ENCODE results near the gene VSIR. TPM values are rescaled to one million over a fixed set of nuclear protein-coding genes. Genes with fewer than 3 reads are reported as not detected.
A peak's percentile ranks its signal among the peaks of the same experiment; 100 is the strongest.

VSIR gene
- total RNA-seq, 2 donors from 2014 or later: 14.8 to 17.1 TPM

GRCh38 chr10:71816421-71816851 lies 43.1 kb upstream of the VSIR start:
- no peak for ATAC-seq
- TF ChIP-seq CTCF (IDR thresholded peaks at IDR 0.05): no peak
- no peak for TF ChIP-seq POLR2A (IDR thresholded peaks at IDR 0.05)
- H3K9me3 ChIP-seq: no peaks in the 10 kb centered on the region
- no peak for DNase-seq
- no peak overlapping the region for H3K4me3 ChIP-seq
- intact Hi-C loops (cut with DNase I): loop anchor here (10.0 kb wide), 1 partner anchor 432 kb away; no protein-coding TSS in a partner anchor
- no peaks in the 10 kb centered on the region for H3K27me3 ChIP-seq
- peaks cover 15% of the 10 kb centered on the region for H3K4me1 ChIP-seq
- H3K27ac ChIP-seq: no peak overlapping the region
- 82 to 91% methylated on average over 4 to 12 of the region's 12 CpGs for WGBS, 2 donors
- H3K36me3 ChIP-seq (replicated peaks in 1 of 2; ENCODE audit: insufficient read depth in 1 of 2, low read depth in 2 of 2): peaks cover 21 to 30% of the 10 kb centered on the region in 2 donors

- intact Hi-C loops (cut with DNase I): loop anchor here (10.0 kb wide), 1 partner anchor 431 kb away; no protein-coding TSS in a partner anchor
- Histone ChIP-seq H3K36me3 (replicated peaks in 1 of 2; ENCODE audit: insufficient read depth in 1 of 2, low read depth in 2 of 2) (peaks cover 21 to 23% of the 10 kb centered on the region in 2 donors), H3K4me1 (peaks cover 15% of the 10 kb centered on the region), H3K27ac (no peak overlapping the region), H3K27me3 (no peaks in the 10 kb centered on the region), H3K4me3 (no peak overlapping the region), H3K9me3 (no peaks in the 10 kb centered on the region)
- TF ChIP-seq POLR2A (IDR thresholded peaks at IDR 0.05) (no peak), CTCF (IDR thresholded peaks at IDR 0.05) (no peak)
- DNase-seq: no peak
- 85 to 89% methylated on average over 15 of the region's 15 CpGs for WGBS, 2 donors
- no peak for ATAC-seq
These were observed 42.3 kb upstream of the VSIR start for GRCh38 chr10:71815515-71816130.

- H3K27me3 ChIP-seq: no peaks in the 10 kb centered on the region
- H3K9me3 ChIP-seq: no peaks in the 10 kb centered on the region
- no peak for ATAC-seq
- H3K36me3 ChIP-seq (replicated peaks in 1 of 2; ENCODE audit: insufficient read depth in 1 of 2, low read depth in 2 of 2): peaks cover 19 to 21% of the 10 kb centered on the region in 2 donors
- H3K27ac ChIP-seq: no peak overlapping the region
- WGBS, 2 donors: 82 to 95% methylated on average over 7 to 24 of the region's 26 CpGs
- peaks cover 15% of the 10 kb centered on the region for H3K4me1 ChIP-seq
- no peak for DNase-seq
- no peak overlapping the region for H3K4me3 ChIP-seq
- TF ChIP-seq CTCF (IDR thresholded peaks at IDR 0.05) (no peak), POLR2A (IDR thresholded peaks at IDR 0.05) (no peak)
- intact Hi-C loops (cut with DNase I): loop anchor here (10.0 kb wide), 1 partner anchor 430 kb away; no protein-coding TSS in a partner anchor
These were observed 41.6 kb upstream of the VSIR start for GRCh38 chr10:71814922-71815411.

GRCh38 chr10:71812913-71813590 lies 39.7 kb upstream of the VSIR start:
- Histone ChIP-seq H3K27ac (peak overlapping the region in 2 of 4 donors; percentile 15 to 30), H3K9me3 (no peaks in the 10 kb centered on the region), H3K36me3 (replicated peaks in 1 of 2; ENCODE audit: insufficient read depth in 1 of 2, low read depth in 2 of 2) (peaks cover 6 to 7% of the 10 kb centered on the region in 2 donors), H3K4me3 (no peak overlapping the region), H3K4me1 (peaks cover 15% of the 10 kb centered on the region), H3K27me3 (no peaks in the 10 kb centered on the region)
- DNase-seq (no peak), ATAC-seq (peak; percentile 10)
- 47% methylated on average over 11 of the region's 11 CpGs; no CpG with 5 or more reads in 1 of the 2 donors for WGBS, 2 donors
- TF ChIP-seq CTCF (IDR thresholded peaks at IDR 0.05) (no peak), POLR2A (IDR thresholded peaks at IDR 0.05) (no peak)
- intact Hi-C loops (cut with DNase I): loop anchor here (10.0 kb wide), 1 partner anchor 428 kb away; no protein-coding TSS in a partner anchor
